ENCODE data around the gene ARCN1. TPM values are rescaled to one million over a fixed set of nuclear protein-coding genes. Genes with fewer than 3 reads are reported as not detected.

Gene ARCN1
- total RNA-seq, 4 donors from 2014 or later, result 67.8 to 81.6 (median 78.1) TPM

DNA sequence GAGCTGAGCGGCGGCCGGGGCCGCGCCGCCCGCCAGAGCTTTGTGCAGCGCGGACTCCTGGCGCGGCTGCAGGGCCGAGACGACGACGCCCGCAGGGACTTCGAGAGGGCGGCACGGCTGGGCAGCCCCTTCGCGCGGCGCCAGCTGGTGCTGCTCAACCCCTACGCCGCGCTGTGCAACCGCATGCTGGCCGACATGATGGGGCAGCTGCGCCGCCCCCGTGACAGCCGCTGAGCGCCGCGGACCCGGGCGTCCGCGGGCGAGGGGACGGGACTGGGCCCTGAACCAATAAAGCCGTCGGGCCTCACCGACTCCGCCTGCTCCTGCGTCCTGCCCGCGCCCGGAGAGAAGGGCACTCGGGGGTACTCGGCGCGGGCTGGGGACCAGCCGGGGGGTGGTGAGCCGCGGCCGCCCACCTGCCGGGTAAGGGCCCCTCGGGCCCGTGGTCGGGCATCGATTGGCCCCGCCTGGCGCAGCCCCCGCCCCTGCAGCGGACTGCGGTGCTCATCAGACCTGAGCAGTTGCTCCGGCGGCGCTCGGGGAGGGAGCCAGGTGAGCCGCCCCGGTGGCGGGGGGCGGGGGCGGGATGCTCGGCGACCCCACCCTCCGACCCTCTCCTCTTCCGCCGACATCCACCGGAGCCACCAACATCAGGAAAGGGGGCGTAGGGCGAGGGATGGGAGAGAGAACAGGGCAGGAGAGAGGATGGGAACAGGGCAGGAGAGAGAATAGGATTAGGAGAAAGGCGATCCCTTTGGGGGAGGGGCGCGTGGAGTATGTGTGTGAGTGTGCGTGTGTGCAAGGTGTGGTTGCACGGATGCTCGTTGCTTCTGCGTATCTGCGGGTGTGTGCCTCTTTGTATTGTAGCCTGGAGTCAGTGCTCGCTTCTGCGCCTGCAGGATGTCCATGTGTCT is 41.3 kb upstream of the ARCN1 start, which contains the start of gene TMEM25:
TSS of gene TMEM25 (plus strand) at position 510 of the 914 bp plus-strand sequence. CDS start 610 bp downstream, outside the sequence.
- peak within 1 kb of the TSS; percentile 72 to 88 (median 80) for H3K4me3 ChIP-seq
- intact Hi-C loops (cut with DNase I), result no loop called here
- 0 to 15% methylated on average over 10 to 21 of the region's 94 CpGs for WGBS, 2 donors

DNA sequence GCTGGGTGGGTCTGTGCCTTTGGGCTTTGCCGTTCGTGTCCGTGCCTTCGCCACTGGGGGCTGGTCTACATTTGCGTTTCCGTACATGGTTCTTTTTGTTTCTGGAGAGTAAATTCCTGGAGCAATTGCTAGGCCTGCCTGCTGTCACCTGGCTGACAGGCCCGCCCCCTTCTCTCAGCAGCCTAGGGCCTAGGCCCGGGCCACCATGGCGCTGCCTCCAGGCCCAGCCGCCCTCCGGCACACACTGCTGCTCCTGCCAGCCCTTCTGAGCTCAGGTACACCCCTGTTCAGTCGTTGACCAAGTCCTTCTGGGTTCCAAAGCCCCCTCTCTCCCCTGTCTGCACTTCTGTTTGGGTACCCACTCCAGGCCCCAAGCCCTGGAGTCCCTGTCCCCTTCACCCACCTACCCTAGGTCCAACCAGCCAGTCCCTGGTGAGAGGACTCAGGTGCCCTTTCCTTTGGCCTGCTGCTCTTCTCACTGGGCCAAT is 40.6 kb upstream of the ARCN1 start:
- Histone ChIP-seq H3K9me3 (no peaks in the 10 kb centered on the region), H3K4me3 (peak overlapping the region; percentile 72 to 88 (median 80)), H3K4me1 (peaks cover 0 to 43% (median 23%) of the 10 kb centered on the region in 3 donors), H3K27me3 (no peaks in the 10 kb centered on the region), H3K36me3 (peaks cover 0 to 13% (median 0%) of the 10 kb centered on the region in 3 donors), H3K27ac (peak overlapping the region in 3 of 4 donors; percentile 7 to 86 (median 66))
- intact Hi-C loops (cut with DNase I), result no loop called here
- no peak for TF ChIP-seq POLR2A (IDR thresholded peaks at IDR 0.05)
- TF ChIP-seq, protein P1, sequence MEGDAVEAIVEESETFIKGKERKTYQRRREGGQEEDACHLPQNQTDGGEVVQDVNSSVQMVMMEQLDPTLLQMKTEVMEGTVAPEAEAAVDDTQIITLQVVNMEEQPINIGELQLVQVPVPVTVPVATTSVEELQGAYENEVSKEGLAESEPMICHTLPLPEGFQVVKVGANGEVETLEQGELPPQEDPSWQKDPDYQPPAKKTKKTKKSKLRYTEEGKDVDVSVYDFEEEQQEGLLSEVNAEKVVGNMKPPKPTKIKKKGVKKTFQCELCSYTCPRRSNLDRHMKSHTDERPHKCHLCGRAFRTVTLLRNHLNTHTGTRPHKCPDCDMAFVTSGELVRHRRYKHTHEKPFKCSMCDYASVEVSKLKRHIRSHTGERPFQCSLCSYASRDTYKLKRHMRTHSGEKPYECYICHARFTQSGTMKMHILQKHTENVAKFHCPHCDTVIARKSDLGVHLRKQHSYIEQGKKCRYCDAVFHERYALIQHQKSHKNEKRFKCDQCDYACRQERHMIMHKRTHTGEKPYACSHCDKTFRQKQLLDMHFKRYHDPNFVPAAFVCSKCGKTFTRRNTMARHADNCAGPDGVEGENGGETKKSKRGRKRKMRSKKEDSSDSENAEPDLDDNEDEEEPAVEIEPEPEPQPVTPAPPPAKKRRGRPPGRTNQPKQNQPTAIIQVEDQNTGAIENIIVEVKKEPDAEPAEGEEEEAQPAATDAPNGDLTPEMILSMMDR (IDR thresholded peaks at IDR 0.05), result no peak
- 3 to 19% methylated on average over 6 to 11 of the region's 12 CpGs for WGBS, 2 donors
- no peak for DNase-seq

More for the DNA sequence above, 41.3 kb upstream of the ARCN1 start, which contains the start of gene TMEM25:
- Histone ChIP-seq H3K27me3 (no peaks in the 10 kb centered on the region), H3K27ac (peak within 1 kb of the TSS; percentile 65 to 86 (median 74)), H3K4me1 (peaks cover 0 to 46% (median 23%) of the 10 kb centered on the region in 3 donors), H3K9me3 (no peaks in the 10 kb centered on the region), H3K36me3 (peaks cover 0 to 13% (median 0%) of the 10 kb centered on the region in 3 donors)
- TF ChIP-seq POLR2A (IDR thresholded peaks at IDR 0.05), result peak in 1 of 4 donors; percentile 27
- TF ChIP-seq, protein P1 (IDR thresholded peaks at IDR 0.05), result no peak
- DNase-seq, result no peak

DNA sequence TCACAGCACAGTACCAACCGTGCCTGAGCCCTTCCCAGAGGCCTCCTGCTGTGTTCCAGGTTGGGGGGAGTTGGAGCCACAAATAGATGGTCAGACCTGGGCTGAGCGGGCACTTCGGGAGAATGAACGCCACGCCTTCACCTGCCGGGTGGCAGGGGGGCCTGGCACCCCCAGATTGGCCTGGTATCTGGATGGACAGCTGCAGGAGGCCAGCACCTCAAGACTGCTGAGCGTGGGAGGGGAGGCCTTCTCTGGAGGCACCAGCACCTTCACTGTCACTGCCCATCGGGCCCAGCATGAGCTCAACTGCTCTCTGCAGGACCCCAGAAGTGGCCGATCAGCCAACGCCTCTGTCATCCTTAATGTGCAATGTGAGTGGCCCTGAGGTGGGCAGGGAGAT is 40.1 kb upstream of the ARCN1 start:
- no peaks in the 10 kb centered on the region for H3K27me3 ChIP-seq
- DNase-seq, result no peak
- peak overlapping the region in 2 of 4 donors; percentile 80 to 88 for H3K4me3 ChIP-seq
- WGBS, 2 donors, result 80% methylated on average over 4 of the region's 10 CpGs; no CpG with 5 or more reads in 1 of the 2 donors
- intact Hi-C loops (cut with DNase I), result no loop called here
- H3K36me3 ChIP-seq, result peaks cover 0 to 13% (median 0%) of the 10 kb centered on the region in 3 donors
- no peaks in the 10 kb centered on the region for H3K9me3 ChIP-seq
- peaks cover 0 to 39% (median 23%) of the 10 kb centered on the region in 3 donors for H3K4me1 ChIP-seq
- TF ChIP-seq, protein P1 (IDR thresholded peaks at IDR 0.05), result no peak
- no peak for TF ChIP-seq POLR2A (IDR thresholded peaks at IDR 0.05)
- H3K27ac ChIP-seq, result peak overlapping the region in 2 of 4 donors; percentile 7 to 86

DNA sequence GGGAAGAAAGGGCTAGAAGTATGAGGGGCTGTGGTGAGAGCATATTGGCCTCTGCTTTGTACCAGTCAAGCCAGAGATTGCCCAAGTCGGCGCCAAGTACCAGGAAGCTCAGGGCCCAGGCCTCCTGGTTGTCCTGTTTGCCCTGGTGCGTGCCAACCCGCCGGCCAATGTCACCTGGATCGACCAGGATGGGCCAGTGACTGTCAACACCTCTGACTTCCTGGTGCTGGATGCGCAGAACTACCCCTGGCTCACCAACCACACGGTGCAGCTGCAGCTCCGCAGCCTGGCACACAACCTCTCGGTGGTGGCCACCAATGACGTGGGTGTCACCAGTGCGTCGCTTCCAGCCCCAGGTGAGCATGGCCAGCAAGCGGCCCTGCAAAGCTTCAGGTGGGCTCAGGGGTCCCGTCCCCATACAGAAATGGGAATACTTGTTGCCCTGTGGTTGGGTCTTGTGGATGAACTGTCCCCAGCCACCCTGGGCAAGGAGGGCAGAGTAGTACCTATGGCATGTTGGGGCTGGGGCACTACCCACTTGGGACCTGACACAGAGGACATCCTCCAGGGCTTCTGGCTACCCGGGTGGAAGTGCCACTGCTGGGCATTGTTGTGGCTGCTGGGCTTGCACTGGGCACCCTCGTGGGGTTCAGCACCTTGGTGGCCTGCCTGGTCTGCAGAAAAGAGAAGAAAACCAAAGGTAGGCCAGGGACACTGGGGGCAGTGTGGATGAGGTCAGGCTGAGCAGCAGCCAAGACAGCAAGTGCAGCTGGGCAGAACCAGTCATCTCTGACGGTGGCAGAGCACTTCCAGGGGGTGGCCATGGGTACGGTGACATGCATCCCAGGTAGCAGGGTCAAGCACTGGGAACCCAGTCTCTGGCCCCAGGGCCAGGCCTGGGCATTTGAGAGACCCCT is 39.1 kb upstream of the ARCN1 start:
- TF ChIP-seq, protein P1 (IDR thresholded peaks at IDR 0.05), result no peak
- TF ChIP-seq POLR2A (IDR thresholded peaks at IDR 0.05), result no peak

More for the DNA sequence above, 39.1 kb upstream of the ARCN1 start:
- peaks cover 0 to 39% (median 23%) of the 10 kb centered on the region in 3 donors for H3K4me1 ChIP-seq
- no peak for DNase-seq
- peaks cover 0 to 13% (median 0%) of the 10 kb centered on the region in 3 donors for H3K36me3 ChIP-seq
- H3K27ac ChIP-seq, result no peak overlapping the region
- H3K9me3 ChIP-seq, result no peaks in the 10 kb centered on the region
- H3K27me3 ChIP-seq, result no peaks in the 10 kb centered on the region
- H3K4me3 ChIP-seq, result no peak overlapping the region
- intact Hi-C loops (cut with DNase I), result no loop called here
- WGBS, 2 donors, result 50 to 70% methylated on average over 2 to 5 of the region's 19 CpGs

Data from esophagus squamous epithelium (tissue), 5 donors.